H1 (cell line): ENCODE data around the gene CILP. TPM values are rescaled to one million over a fixed set of nuclear protein-coding genes. Genes with fewer than 3 reads are reported as not detected.

ENCODE experiments used
- CTCF ChIA-PET: fragments of 300-600 bp; sonication (Branson Sonifier 250); formaldehyde crosslinking; loops from one replicate; lab custom pipeline; 2021; ENCODE audit not compliant: partially characterized antibody; lab: Charles Lee
- POLR2A ChIA-PET: fragments of 300-600 bp; sonication (Branson Sonifier 250); formaldehyde crosslinking; loops from one replicate; lab custom pipeline; 2021; ENCODE audit warnings: inconsistent platforms; ENCODE audit not compliant: partially characterized antibody; lab: Charles Lee
- DNase-seq, 2 experiments: peaks; one replicate each; pipeline versions ENCODE4 v3.0.0 to v3.0.0-alpha.2; 2010 to 2022; ENCODE audit warnings: low spot score in 2 of 2, low read depth in 1 of 2, mixed read lengths in 1 of 2
- FAIRE-seq: peaks from 2 replicates; lab custom pipeline; 2011; peaks lifted over from hg19 to GRCh38; lab: Jason Lieb, UNC
- H2AFZ ChIP-seq: 2 replicates; pipeline ENCODE4 v1.8.1; 2012; ENCODE audit warnings: low read length, inconsistent platforms
- H2AK5ac ChIP-seq: 2 replicates; pipeline ENCODE4 v1.6.1; 2013; ENCODE audit warnings: low read depth, low read length
- H2BK120ac ChIP-seq: replicated peaks from 2 replicates; pipeline ENCODE3; 2013; ENCODE audit warnings: low read depth, low read length, inconsistent platforms
- H2BK12ac ChIP-seq: 2 replicates; pipeline ENCODE4 v1.6.1; 2013; ENCODE audit warnings: low read depth, low read length
- H2BK15ac ChIP-seq: 2 replicates; pipeline ENCODE4 v1.6.1; 2013; ENCODE audit warnings: low read length
- H2BK20ac ChIP-seq: 2 replicates; pipeline ENCODE4 v1.6.1; 2013; ENCODE audit warnings: low read length
- H2BK5ac ChIP-seq: 2 replicates; pipeline ENCODE4 v1.6.1; 2013; ENCODE audit warnings: low read depth, low read length
- H3K14ac ChIP-seq: 2 replicates; pipeline ENCODE4 v1.6.1; 2013; ENCODE audit warnings: inconsistent platforms; ENCODE audit not compliant: insufficient read length
- H3K18ac ChIP-seq: 2 replicates; pipeline ENCODE4 v1.6.1; 2013; ENCODE audit warnings: low read length; ENCODE audit errors: extremely low read depth
- H3K23ac ChIP-seq: 2 replicates; pipeline ENCODE4 v1.6.1; 2013; ENCODE audit warnings: inconsistent platforms; ENCODE audit not compliant: insufficient read length
- H3K23me2 ChIP-seq: 2 replicates; pipeline ENCODE4 v1.6.1; 2013; ENCODE audit warnings: low read depth, low read length
- H3K27ac ChIP-seq: 2 replicates; pipeline ENCODE4 v1.6.1; 2011; ENCODE audit warnings: low read depth, low read length, inconsistent platforms
- H3K27me3 ChIP-seq, 4 experiments: replicated peaks in 1 of 4; 1 replicate in 1 of 4; 2 replicates in 3 of 4; pipeline versions ENCODE4 v1.6.1 to v1.8.1; 2011 to 2013; ENCODE audit warnings: low read length in 3 of 4, mild to moderate bottlenecking in 3 of 4, inconsistent platforms in 2 of 4, mixed read lengths in 2 of 4, moderate library complexity in 1 of 4; ENCODE audit not compliant: control insufficient read depth in 3 of 4, insufficient read depth in 3 of 4; ENCODE audit errors: extremely low read depth in 1 of 4
- H3K36me3 ChIP-seq, 4 experiments: 2 replicates each; pipeline versions ENCODE4 v1.6.1 to v1.8.1; 2011 to 2013; ENCODE audit warnings: mild to moderate bottlenecking in 4 of 4, low read length in 3 of 4, moderate library complexity in 2 of 4, control low read depth in 1 of 4, inconsistent platforms in 1 of 4; ENCODE audit not compliant: insufficient read depth in 4 of 4, control insufficient read depth in 2 of 4
- H3K4ac ChIP-seq: replicated peaks from 2 replicates; pipeline ENCODE3; 2013; ENCODE audit warnings: low read length, low read depth, mixed read lengths, inconsistent platforms; ENCODE audit not compliant: insufficient read length
- H3K4me1 ChIP-seq, 4 experiments: replicated peaks in 1 of 4; 1 replicate in 1 of 4; 2 replicates in 3 of 4; pipeline versions ENCODE4 v1.6.1 to v1.8.1; 2011 to 2013; ENCODE audit warnings: low read length in 3 of 4, inconsistent platforms in 2 of 4, mixed read lengths in 1 of 4; ENCODE audit not compliant: insufficient read depth in 4 of 4, control insufficient read depth in 3 of 4
- H3K4me2 ChIP-seq, 2 experiments: 2 replicates each; pipeline versions ENCODE4 v1.6.1 to v1.8.1; 2011 to 2013; ENCODE audit warnings: low read depth in 2 of 2, low read length in 2 of 2, control low read depth in 1 of 2, inconsistent platforms in 1 of 2, mild to moderate bottlenecking in 1 of 2; ENCODE audit not compliant: insufficient read depth in 1 of 2
- H3K4me3 ChIP-seq, 4 experiments: fragments of 200-600, 300-600 bp in 1 of 4; sonication (generic), shearing (Covaris generic), sonication (Bioruptor Twin) in 1 of 4; 2 replicates each; pipeline versions ENCODE4 v1.5.1 to v1.8.1; 2011 to 2016; ENCODE audit warnings: low read length in 4 of 4, low read depth in 3 of 4, control low read depth in 2 of 4, inconsistent platforms in 2 of 4, mild to moderate bottlenecking in 2 of 4, mixed read lengths in 1 of 4, moderate library complexity in 1 of 4; ENCODE audit not compliant: insufficient read depth in 2 of 4; ENCODE audit errors: extremely low read depth in 1 of 4
- H3K56ac ChIP-seq: replicated peaks from 2 replicates; pipeline ENCODE3; 2013; ENCODE audit warnings: low read depth, mild to moderate bottlenecking, mixed read lengths, low read length, inconsistent platforms; ENCODE audit not compliant: insufficient read length
- H3K79me1 ChIP-seq: 2 replicates; pipeline ENCODE4 v1.6.1; 2013; ENCODE audit warnings: low read depth, low read length, control low read depth
- H3K79me2 ChIP-seq, 2 experiments: 2 replicates each; pipeline versions ENCODE4 v1.6.1 to v1.8.1; 2012 to 2013; ENCODE audit warnings: low read length in 2 of 2, mild to moderate bottlenecking in 2 of 2, inconsistent platforms in 1 of 2; ENCODE audit not compliant: insufficient read depth in 2 of 2, control insufficient read depth in 1 of 2
- H3K9ac ChIP-seq, 4 experiments: replicated peaks in 1 of 4; 1 replicate in 1 of 4; 2 replicates in 3 of 4; pipeline versions ENCODE4 v1.6.1 to v1.8.1; 2011 to 2013; ENCODE audit warnings: low read depth in 3 of 4, low read length in 3 of 4, control low read depth in 2 of 4, mild to moderate bottlenecking in 2 of 4, moderate library complexity in 2 of 4, inconsistent platforms in 1 of 4; ENCODE audit errors: extremely low read depth in 1 of 4
- H3K9me3 ChIP-seq, 2 experiments: 2 replicates each; pipeline versions ENCODE4 v1.6.1 to v1.8.1; 2012 to 2013; ENCODE audit warnings: mild to moderate bottlenecking in 2 of 2, moderate library complexity in 2 of 2, control low read depth in 1 of 2, inconsistent platforms in 1 of 2, low read depth in 1 of 2, low read length in 1 of 2, mixed read lengths in 1 of 2; ENCODE audit not compliant: insufficient read depth in 2 of 2
- H4K20me1 ChIP-seq, 2 experiments: replicated peaks in 1 of 2; 2 replicates each; pipeline versions ENCODE3 to v1.8.1; 2011 to 2013; ENCODE audit warnings: inconsistent platforms in 2 of 2, low read length in 2 of 2, mild to moderate bottlenecking in 1 of 2; ENCODE audit not compliant: insufficient read depth in 2 of 2, control insufficient read depth in 1 of 2
- H4K5ac ChIP-seq: 2 replicates; pipeline ENCODE4 v1.6.1; 2013; ENCODE audit warnings: low read length, low read depth, mixed read lengths, inconsistent platforms; ENCODE audit not compliant: insufficient read length
- H4K8ac ChIP-seq: 2 replicates; pipeline ENCODE4 v1.8.0; 2013; ENCODE audit warnings: mild to moderate bottlenecking, moderate library complexity, low read length, inconsistent platforms; ENCODE audit not compliant: insufficient read depth; ENCODE audit errors: extremely low read depth
- H4K91ac ChIP-seq: replicated peaks from 2 replicates; pipeline ENCODE3; 2013; ENCODE audit warnings: low read length, mixed read lengths, inconsistent platforms; ENCODE audit not compliant: insufficient read length
- ASH2L ChIP-seq: fragments of 200-600, 300-600 bp; sonication (generic); IDR thresholded peaks from one replicate; pipeline ENCODE4 v1.7.1; 2017; ENCODE audit warnings: low read length
- CBX5 ChIP-seq: fragments of 300-800, 300-1000 bp; sonication (generic); IDR thresholded peaks from 2 replicates; pipeline ENCODE4 v1.7.1; 2016; ENCODE audit warnings: antibody characterized with exemption, low read length, low read depth
- CHD2 ChIP-seq: IDR thresholded peaks from 2 replicates; pipeline ENCODE4 v1.6.1; 2012; ENCODE audit warnings: low read length, improper control_type of control experiment
- RFX5 ChIP-seq: IDR thresholded peaks from 2 replicates; pipeline ENCODE4 v1.6.1; 2011; ENCODE audit warnings: low read depth, low read length, improper control_type of control experiment, borderline replicate concordance
- TCF12 ChIP-seq: IDR thresholded peaks from 2 replicates; pipeline ENCODE4 v1.6.1; 2011; ENCODE audit warnings: low read depth, mild to moderate bottlenecking, low read length
- TEAD4 ChIP-seq: IDR thresholded peaks from 2 replicates; pipeline ENCODE4 v1.6.1; 2012; ENCODE audit warnings: low read depth, low read length, inconsistent platforms, mixed read lengths
- WGBS, 2 experiments: shearing (Covaris generic) in 1 of 2; methylation state at CpG; one replicate each; pipeline versions ENCODE4 v1.1.6 to v1.1.7; 2013 to 2015; ENCODE audit warnings: low lambda C conversion rate in 2 of 2, mixed read lengths in 2 of 2, inconsistent platforms in 1 of 2, low coverage in 1 of 2, missing lambda C conversion rate in 1 of 2; ENCODE audit not compliant: insufficient replicate concordance in 2 of 2, insufficient coverage in 1 of 2, insufficient read length in 1 of 2; ENCODE audit errors: extremely low coverage in 1 of 2, missing lambda C conversion rate in 1 of 2; 5-methylcytosine and 5-hydroxymethylcytosine counted together
- polyA plus RNA-seq, 7 experiments: library from polyadenylated mRNA; depleted of rRNA in 3 of 7; stranded (reverse) in 5 of 7; unstranded in 2 of 7; fragments of >200 nt in 5 of 7; fragments of 200-250 nt in 2 of 7; gene quantifications; 1 replicate in 5 of 7; 2 replicates in 1 of 7; 4 replicates in 1 of 7; pipeline versions ENCODE4 v1.2.1 to v1.2.3, GENCODE V29; 2011 to 2013; ENCODE audit warnings: missing spikeins in 2 of 7, mixed read lengths in 2 of 7
- total RNA-seq: library from RNA; stranded (reverse); fragmentation: NEBNext Ultra II Directional; extraction: Animal tissue kit (Norgen Biotek cat#: 25700); gene quantifications from 2 replicates; pipeline ENCODE4 v1.2.1, GENCODE V29; 2021
- TF ChIP-seq, protein P1 (sequence below): IDR thresholded peaks from 2 replicates; pipeline ENCODE4 v1.6.1; 2012; ENCODE audit warnings: inconsistent platforms

Gene CILP
- total and polyA plus RNA-seq, 2 of the 8 experiments (the other 6 are each of a cell fraction or from before 2014, with no cell fraction given): 0.02 TPM; not detected in 1

DNA sequence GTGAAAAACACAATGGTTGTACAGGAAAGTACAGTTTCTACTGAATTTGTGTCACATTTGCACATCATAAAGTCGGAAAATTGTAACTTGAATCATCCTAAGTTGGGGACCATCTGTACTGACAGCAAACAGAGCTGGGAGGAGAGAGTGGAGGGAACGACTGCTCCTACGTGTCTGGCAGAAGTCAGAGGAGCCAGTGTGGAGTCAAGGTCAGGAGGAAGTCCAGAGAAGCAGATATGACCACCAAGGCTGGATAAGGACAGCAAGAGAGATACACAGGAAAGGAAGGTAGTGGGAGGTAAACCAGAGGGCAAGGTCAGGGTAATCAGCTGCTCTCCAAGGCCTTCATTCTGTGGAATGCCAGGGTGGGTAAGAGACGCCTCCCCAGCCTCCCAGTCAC is 2.7 kb upstream of the CILP start:
- no peak overlapping the region for H3K14ac ChIP-seq
- H2BK5ac ChIP-seq: no peak overlapping the region
- no peak overlapping the region for H3K4me2 ChIP-seq
- no peaks in the 10 kb centered on the region for H3K36me3 ChIP-seq
- H3K27me3 ChIP-seq: no peaks in the 10 kb centered on the region; a peak in 1 of 7 replicates
- no peak overlapping the region for H3K4me3 ChIP-seq
- H4K5ac ChIP-seq: no peak overlapping the region
- H3K79me1 ChIP-seq: no peaks in the 10 kb centered on the region
- H3K9ac ChIP-seq: no peak overlapping the region; a peak in 1 of 7 replicates
- WGBS, 2 experiments: 82% methylated on average over 4 of the region's 4 CpGs; no CpG with 5 or more reads in 1 of the 2 experiments
- TF ChIP-seq CBX5 (no peak), RFX5 (no peak), ASH2L (no peak), TEAD4 (no peak), CHD2 (no peak), TCF12 (no peak)
- TF ChIP-seq, protein P1, sequence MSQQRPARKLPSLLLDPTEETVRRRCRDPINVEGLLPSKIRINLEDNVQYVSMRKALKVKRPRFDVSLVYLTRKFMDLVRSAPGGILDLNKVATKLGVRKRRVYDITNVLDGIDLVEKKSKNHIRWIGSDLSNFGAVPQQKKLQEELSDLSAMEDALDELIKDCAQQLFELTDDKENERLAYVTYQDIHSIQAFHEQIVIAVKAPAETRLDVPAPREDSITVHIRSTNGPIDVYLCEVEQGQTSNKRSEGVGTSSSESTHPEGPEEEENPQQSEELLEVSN: no peak
- no peak overlapping the region for H2BK120ac ChIP-seq
- no peak overlapping the region for H3K18ac ChIP-seq
- no peak overlapping the region for H2BK15ac ChIP-seq
- no peak overlapping the region for H3K23ac ChIP-seq
- H2AK5ac ChIP-seq: no peak overlapping the region
- DNase-seq (no peak), FAIRE-seq (no peak)
- H4K8ac ChIP-seq: no peak overlapping the region
- no peak overlapping the region for H3K56ac ChIP-seq
- H3K23me2 ChIP-seq: no peaks in the 10 kb centered on the region
- no peaks in the 10 kb centered on the region for H3K9me3 ChIP-seq
- no peak overlapping the region for H2BK12ac ChIP-seq
- H4K91ac ChIP-seq: no peak overlapping the region
- no peak overlapping the region for H3K4ac ChIP-seq
- H2BK20ac ChIP-seq: no peak overlapping the region
- no peak overlapping the region for H2AFZ ChIP-seq
- H4K20me1 ChIP-seq: no peaks in the 10 kb centered on the region
- H3K79me2 ChIP-seq: no peaks in the 10 kb centered on the region
- ChIA-PET CTCF (interaction anchor here (1.1 to 4.1 kb wide), 5 partner anchors 11 to 91 kb away, joined by 4 to 20 read pairs (median 4); partner anchors contain the start of gene RNU5B-1), POLR2A (interaction anchor here (0.7 kb wide), 1 partner anchor 59 kb away, joined by 3 read pairs; no protein-coding TSS in a partner anchor)
- no peak overlapping the region for H3K27ac ChIP-seq
- H3K4me1 ChIP-seq: peaks cover 0 to 4% (median 0%) of the 10 kb centered on the region in 4 experiments; a peak in 3 of 7 replicates
